ENCODE results near the gene MIF4GD.
"Not testable (repeated sequence)": the region's sequence is repeated elsewhere in the genome, so short reads cannot be mapped to it uniquely, and the experiment has no call there.

Gene MIF4GD

DNA sequence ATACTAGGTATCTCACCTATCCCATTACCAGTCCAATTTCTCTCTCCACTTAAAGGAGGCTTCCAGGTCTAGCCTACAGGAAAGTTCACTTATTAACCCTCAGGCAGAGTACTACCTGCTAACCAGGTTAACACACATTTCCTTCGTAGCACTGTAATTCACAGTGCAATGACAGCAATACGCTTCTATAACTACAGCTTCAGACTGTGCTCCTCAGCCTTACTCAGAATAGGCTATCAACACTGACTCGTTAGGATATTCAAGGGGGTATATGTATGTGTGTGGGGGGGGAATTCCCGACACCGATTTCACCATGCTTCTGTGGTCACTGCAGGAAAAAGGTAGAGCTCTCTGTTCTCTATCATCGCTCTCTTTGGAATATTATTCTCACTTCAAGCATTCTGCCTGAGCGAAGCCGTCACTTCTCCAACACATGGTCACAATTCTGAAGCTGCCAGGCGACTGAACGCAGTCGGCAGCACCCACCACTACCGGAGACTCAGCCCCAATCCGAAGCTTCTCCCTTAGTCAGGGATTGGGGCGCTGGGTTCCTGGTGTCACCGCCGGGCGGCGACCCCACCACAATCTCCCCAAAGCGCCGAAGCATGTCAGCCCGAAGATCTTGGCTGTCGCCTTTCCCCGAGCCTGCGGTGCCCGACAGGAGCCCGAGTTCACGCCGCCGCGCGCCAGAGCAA is 10.2 kb downstream of the MIF4GD start:
- DNase-seq (ENCODE audit: low read depth), result peak; percentile 56

- not testable (repeated sequence) for DNase-seq (ENCODE audit: low read depth)
Observed at GRCh38 chr17:75257228-75257627, 13.8 kb downstream of the MIF4GD start.

DNA sequence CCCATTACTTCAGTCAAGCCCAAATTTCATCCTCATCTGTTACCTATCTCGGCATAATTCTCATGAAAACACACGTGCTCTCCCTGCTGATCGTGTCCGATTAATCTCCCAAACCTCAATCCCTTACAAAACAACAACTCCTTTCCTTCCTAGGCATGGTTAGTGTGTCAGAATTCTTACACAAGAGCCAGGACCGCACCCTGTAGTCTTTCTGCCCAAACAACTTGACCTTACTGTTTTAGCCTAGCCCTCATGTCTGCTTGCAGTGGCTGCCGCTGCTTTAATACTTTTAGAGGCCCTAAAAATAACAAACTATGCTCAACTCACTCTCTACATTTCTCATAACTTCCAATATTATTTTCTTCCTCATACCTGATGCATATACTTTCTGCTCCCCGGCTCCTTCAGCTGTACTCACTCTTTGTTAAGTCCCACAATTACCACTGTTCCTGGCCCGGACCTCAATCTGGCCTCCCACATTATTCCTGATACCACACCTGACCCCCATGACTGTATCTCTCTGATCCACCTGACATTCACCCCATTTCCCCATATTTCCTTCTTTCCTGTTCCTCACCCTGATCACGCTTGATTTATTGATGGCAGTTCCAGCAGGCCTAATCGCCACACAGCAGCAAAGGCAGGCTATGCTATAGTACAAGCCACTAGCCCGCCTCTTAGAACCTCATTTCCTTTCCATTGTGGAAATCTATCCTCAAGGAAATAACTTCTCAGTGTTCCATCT is 14.9 kb downstream of the MIF4GD start:
- DNase-seq (ENCODE audit: low read depth), result not testable (repeated sequence)

- DNase-seq (ENCODE audit: low read depth), result no peak
Observed at GRCh38 chr17:75252039-75252816, 18.8 kb downstream of the MIF4GD start.

GRCh38 chr17:75250009-75250471 is 21.0 kb downstream of the MIF4GD start:
- peak; percentile 67 for DNase-seq (ENCODE audit: low read depth)

GRCh38 chr17:75249564-75249963 is 21.5 kb downstream of the MIF4GD start:
- DNase-seq (ENCODE audit: low read depth), result no peak

DNA sequence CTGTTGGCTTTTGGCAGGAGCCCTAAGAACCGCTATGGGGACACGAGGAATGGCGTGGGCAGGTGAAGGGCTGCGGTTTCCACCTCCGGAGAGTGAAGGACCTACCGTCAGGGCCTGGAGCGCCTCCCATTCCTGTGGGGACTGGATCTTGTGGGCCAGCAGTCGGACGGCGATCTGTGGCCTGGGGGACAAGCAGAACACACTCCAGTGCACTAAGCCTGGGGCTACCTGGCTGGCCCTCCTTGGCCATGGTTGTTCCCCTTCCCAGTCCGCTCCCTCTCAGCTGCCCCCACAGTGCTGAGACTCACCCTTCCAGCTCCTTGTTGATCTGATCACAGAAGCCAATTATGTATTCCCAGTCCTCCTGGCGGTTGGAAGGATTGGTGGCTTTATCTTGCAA is 24.6 kb downstream of the MIF4GD start:
- DNase-seq (ENCODE audit: low read depth), result no peak

DNA sequence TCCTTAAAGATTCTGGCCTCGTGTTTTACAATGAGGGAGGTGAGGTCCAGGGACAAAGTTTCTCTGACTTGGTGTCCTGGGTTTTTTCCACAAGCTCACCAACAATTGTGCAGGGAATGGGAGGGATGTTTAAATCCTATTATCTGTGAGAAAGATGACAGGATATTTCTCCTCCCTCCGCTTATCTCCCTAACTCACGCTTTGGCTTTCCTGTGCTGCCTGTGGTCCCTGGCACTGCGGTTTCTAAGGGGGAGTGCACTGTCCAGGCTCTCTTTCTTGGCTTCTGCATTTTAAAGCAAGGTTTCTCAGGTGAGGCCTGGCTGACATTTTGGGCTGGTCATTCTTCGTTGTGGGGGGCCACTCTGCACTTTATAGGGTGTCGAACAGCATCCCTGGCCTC is 26.0 kb downstream of the MIF4GD start:
- no peak for DNase-seq (ENCODE audit: low read depth)

GRCh38 chr17:75244133-75244866 is 26.7 kb downstream of the MIF4GD start:
- no peak for DNase-seq (ENCODE audit: low read depth)

DNA sequence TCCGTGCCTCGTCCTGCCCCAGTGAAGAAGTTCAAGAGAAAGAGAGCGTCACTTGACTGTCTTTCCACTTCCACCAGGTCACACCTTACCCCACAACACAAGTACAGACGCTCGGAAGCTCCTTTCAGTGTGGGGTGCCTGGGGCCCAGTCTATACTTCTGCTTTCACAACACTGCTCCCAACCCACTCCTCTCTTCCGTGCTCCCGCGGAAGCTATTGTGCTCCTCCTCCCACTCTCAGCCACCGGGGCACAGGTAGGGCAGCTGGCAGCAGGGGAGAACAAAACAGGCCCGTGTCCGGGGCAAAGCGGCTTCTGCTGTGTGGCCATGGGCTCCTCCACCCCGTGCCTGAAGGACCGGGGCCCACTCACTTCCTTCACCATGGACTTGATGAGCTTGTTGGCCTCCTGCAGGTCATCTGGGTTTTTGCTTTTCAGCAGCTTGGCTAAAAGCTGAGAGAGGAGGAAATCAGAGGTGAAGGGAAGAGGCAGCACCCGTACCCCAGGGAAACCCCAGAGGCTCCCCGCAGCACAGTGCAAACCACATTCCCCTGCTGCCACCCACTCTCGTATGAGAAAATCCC is 28.5 kb downstream of the MIF4GD start:
- no peak for DNase-seq (ENCODE audit: low read depth)

GRCh38 chr17:75241996-75242460 is 29.0 kb downstream of the MIF4GD start:
- DNase-seq (ENCODE audit: low read depth), result peak; percentile 42

DNA sequence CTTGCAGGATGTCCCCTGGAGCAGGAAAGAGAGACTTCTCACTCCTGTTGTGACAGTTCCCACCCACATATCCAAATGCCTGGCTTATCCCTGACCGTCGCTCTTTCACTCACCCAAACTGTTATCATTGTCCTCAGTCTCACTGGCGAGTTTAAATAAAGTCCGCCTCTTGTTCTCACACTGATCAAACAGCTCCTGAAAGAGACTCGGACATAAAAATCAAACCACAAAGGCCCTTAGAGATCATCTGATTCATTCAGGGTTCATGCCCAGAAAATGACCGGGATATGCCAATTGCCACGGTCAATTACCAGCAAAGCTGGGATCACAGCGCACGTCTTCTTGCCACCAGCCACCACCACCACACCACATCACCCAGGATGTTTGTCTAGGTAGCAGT is 29.5 kb downstream of the MIF4GD start:
- no peak for DNase-seq (ENCODE audit: low read depth)

- DNase-seq (ENCODE audit: low read depth), result no peak
Observed at GRCh38 chr17:75241143-75241430, 29.9 kb downstream of the MIF4GD start.

DNA sequence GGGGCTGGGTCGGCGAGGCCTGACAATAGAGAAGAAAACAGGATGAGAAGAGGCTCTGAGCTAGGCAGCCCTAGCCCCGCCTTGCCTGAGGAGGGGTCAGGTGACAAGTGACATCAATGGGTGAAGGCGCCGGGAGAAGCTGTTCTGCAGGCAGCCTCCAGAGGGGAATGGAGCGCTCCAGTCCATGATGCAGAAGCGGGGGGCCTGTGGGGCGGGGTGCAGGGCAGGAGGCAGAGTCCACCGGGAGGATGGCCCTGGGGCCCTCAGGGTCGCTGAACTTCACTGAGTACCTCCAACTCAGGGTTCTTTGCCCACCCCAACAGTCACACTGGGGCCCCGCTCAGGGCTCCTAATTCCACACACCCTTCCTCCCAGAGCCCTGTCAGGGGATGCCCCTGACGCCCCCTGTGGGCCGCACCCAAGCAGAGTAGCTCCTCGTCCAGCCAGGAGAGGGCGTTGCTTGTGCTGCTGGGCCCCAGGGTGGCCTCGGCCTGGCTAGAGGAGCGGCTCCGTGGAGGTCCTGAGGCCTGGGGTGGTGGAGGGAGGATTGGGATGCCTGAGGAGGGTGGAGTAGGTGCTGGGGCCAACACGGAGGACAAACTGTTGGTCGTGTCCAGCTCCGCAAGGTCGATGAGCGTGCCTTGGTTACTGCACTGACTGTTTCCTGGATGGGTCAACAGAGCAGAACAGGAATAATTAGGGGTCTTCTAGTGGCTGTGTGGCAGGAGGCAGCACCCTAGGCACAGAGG is 30.5 kb downstream of the MIF4GD start:
- peak; percentile 41 for DNase-seq (ENCODE audit: low read depth)

- no peak for DNase-seq (ENCODE audit: low read depth)
Observed at GRCh38 chr17:75239778-75240393, 31.1 kb downstream of the MIF4GD start.

GRCh38 chr17:75239214-75239613 is 31.8 kb downstream of the MIF4GD start:
- DNase-seq (ENCODE audit: low read depth), result no peak

GRCh38 chr17:75238684-75239191 is 32.3 kb downstream of the MIF4GD start:
- peak; percentile 75 for DNase-seq (ENCODE audit: low read depth)

DNA sequence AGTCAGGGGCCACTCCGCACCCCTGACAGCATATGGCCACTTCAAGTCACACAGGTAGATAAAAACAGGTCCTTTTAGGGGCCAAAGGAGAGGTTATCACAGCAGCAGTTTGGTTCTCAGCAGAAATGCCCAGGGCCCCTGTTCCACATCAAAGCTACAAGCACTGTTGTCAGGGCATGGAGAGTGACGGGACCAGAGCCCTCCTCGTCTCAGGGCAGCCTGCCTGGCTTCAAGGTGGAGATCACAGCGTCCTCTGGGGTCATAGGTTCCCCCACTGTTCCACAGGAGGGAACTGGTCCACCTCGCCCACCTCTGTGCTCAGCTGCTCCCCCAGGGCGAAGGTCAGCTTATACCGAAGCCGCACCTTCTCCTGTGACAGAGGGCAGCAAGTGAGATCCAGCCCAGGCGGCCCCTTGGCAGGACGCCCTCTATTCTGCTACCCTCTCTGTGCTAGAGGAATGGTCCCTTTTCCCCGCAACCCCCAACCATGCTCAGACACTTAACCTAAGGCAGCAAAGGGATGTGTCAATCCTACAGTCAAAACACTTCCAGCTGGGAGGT is 32.9 kb downstream of the MIF4GD start:
- no peak for DNase-seq (ENCODE audit: low read depth)

- no peak for DNase-seq (ENCODE audit: low read depth)
Observed at GRCh38 chr17:75237100-75238014, 33.7 kb downstream of the MIF4GD start.
